ENCODE measurements around the gene PPP2R3C. TPM values are rescaled to one million over a fixed set of nuclear protein-coding genes. Genes with fewer than 3 reads are reported as not detected.
A peak's percentile ranks its signal among the peaks of the same experiment; 100 is the strongest.

PPP2R3C gene
- total and polyA plus RNA-seq, 2 of the 13 experiments (the other 11 are each of a cell fraction or from before 2014, with no cell fraction given), result 63.4 to 102 TPM

DNA sequence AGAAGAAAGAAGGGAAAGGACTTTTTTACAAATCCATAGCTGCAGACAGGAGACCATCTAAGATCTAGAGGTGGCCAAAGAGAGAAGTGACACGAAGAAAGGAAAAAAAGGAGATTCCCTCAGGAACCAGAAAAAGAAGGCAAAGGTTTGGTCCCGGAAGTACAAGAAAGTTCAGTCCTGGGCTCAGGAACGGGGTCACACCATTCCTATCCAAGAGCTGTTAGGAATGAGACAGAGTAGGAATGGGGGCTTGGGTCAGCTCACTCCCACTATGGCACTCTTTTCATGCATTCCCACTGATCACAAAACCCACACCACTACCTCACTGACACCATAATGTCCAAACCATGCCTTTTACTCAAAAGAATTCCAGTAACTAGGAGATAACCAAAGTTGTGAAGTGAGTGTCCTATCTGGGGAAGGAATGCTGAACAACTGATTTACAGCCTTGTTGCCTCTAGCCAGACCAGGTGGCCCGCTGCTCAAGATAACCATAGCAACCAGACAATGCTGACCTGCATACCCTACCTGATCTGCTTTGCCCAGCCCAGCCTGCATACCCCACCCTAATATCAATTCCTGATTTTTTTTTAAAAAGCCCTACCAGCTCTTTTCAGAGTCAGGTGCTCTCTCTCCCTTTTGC lies 8.4 kb downstream of the PPP2R3C start:
- Histone ChIP-seq H4K20me1 (ENCODE audit: insufficient read depth, low read length) (no peaks in the 10 kb centered on the region), H3K27ac (ENCODE audit: extremely low read length, insufficient read depth, low read length) (no peak overlapping the region), H3K9me3 (ENCODE audit: low read length) (no peaks in the 10 kb centered on the region), H3K4me2 (ENCODE audit: low read depth, low read length) (no peak overlapping the region), H2AFZ (ENCODE audit: low read length) (no peak overlapping the region), H3K79me2 (ENCODE audit: insufficient read depth, low read length) (peaks cover 13% of the 10 kb centered on the region), H3K27me3 (ENCODE audit: control insufficient read depth in 1 of 2, insufficient read depth in 2 of 2, low read length in 2 of 2) (no peaks in the 10 kb centered on the region), H3K4me3 (replicated peaks in 1 of 3; ENCODE audit: insufficient read depth in 1 of 3, low read depth in 2 of 3, low read length in 3 of 3) (no peak overlapping the region), H3K9ac (ENCODE audit: insufficient read depth, low read depth, low read length) (no peak overlapping the region), H3K36me3 (replicated peaks in 1 of 2; ENCODE audit: control insufficient read depth in 1 of 2, insufficient read depth in 2 of 2, low read length in 2 of 2) (peaks cover 44 to 65% of the 10 kb centered on the region in 2 experiments), H3K4me1 (ENCODE audit: insufficient read depth, low read length) (peaks cover 17% of the 10 kb centered on the region)
- CTCF ChIA-PET (ENCODE audit: low intra/inter-chr PET ratio, low total read pairs), result no interaction called here
- TF ChIP-seq, protein P1, sequence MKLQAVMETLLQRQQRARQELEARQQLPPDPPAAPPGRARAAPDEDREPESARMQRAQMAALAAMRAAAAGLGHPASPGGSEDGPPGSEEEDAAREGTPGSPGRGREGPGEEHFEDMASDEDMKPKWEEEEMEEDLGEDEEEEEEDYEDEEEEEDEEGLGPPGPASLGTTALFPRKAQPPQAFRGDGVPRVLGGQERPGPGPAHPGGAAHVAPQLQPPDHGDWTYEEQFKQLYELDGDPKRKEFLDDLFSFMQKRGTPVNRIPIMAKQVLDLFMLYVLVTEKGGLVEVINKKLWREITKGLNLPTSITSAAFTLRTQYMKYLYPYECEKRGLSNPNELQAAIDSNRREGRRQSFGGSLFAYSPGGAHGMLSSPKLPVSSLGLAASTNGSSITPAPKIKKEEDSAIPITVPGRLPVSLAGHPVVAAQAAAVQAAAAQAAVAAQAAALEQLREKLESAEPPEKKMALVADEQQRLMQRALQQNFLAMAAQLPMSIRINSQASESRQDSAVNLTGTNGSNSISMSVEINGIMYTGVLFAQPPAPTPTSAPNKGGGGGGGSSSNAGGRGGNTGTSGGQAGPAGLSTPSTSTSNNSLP (IDR thresholded peaks at IDR 0.05; ENCODE audit: low read depth, low read length), result no peak
- no peak for TF ChIP-seq ZNF878 (CRISPR knock-in tag; IDR thresholded peaks at IDR 0.05)
- TF ChIP-seq, protein P2, sequence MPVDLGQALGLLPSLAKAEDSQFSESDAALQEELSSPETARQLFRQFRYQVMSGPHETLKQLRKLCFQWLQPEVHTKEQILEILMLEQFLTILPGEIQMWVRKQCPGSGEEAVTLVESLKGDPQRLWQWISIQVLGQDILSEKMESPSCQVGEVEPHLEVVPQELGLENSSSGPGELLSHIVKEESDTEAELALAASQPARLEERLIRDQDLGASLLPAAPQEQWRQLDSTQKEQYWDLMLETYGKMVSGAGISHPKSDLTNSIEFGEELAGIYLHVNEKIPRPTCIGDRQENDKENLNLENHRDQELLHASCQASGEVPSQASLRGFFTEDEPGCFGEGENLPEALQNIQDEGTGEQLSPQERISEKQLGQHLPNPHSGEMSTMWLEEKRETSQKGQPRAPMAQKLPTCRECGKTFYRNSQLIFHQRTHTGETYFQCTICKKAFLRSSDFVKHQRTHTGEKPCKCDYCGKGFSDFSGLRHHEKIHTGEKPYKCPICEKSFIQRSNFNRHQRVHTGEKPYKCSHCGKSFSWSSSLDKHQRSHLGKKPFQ (CRISPR knock-in tag; IDR thresholded peaks at IDR 0.05; ENCODE audit: insufficient replicate concordance), result peak; percentile 28
- TF ChIP-seq TEAD2 (CRISPR knock-in tag; IDR thresholded peaks at IDR 0.05), result no peak
- TF ChIP-seq ZNF446 (CRISPR knock-in tag; IDR thresholded peaks at IDR 0.05), result 0 out of 2 replicates have a peak, but pooled peaks have one; percentile 59
- TF ChIP-seq ZNF24 (IDR thresholded peaks at IDR 0.05), result no peak
- TF ChIP-seq ZNF652 (CRISPR knock-in tag; IDR thresholded peaks at IDR 0.05; ENCODE audit: borderline replicate concordance, low read depth), result no peak
- peak; percentile 59 for TF ChIP-seq ZNF781 (CRISPR knock-in tag; IDR thresholded peaks at IDR 0.05; ENCODE audit: borderline replicate concordance, not compliant biosample characterization)
- 0 out of 2 replicates have a peak, but pooled peaks have one; percentile 31 for TF ChIP-seq RBFOX2 (IDR thresholded peaks at IDR 0.05; ENCODE audit: low read depth, low read length)
- TF ChIP-seq CHD2 (IDR thresholded peaks at IDR 0.05; ENCODE audit: low read depth, low read length), result no peak
- peak; percentile 57; the same call in 1 of the 2 replicates for TF ChIP-seq HES4 (CRISPR knock-in tag; IDR thresholded peaks at IDR 0.05; ENCODE audit: borderline replicate concordance)
- no peak for TF ChIP-seq ZNF460 (CRISPR knock-in tag; IDR thresholded peaks at IDR 0.05; ENCODE audit: borderline replicate concordance)
- TF ChIP-seq ZNF737 (CRISPR knock-in tag; IDR thresholded peaks at IDR 0.05; ENCODE audit: borderline replicate concordance), result no peak
- TF ChIP-seq YY1 (IDR thresholded peaks at IDR 0.05; ENCODE audit: insufficient read depth, insufficient replicate concordance, low read depth, low read length), result no peak
- no peak for TF ChIP-seq FOSL2 (CRISPR knock-in tag; IDR thresholded peaks at IDR 0.05)
- TF ChIP-seq DR1 (CRISPR knock-in tag; IDR thresholded peaks at IDR 0.05), result no peak
- in situ Hi-C loops (cut with HindIII; ENCODE audit: extremely low pct_ligation_motif_present, low pct_unique_long_range_greater_than_20kb) (no loop called here), intact Hi-C loops (cut with micrococcal nuclease; ENCODE audit: unreplicated experiment) (no loop called here)
- POLR2A ChIA-PET, result interaction anchor here (0.9 kb wide), 1 partner anchor 14 kb away, joined by 3 read pairs; no protein-coding TSS in a partner anchor
- 98% methylated on average over 4 of the region's 4 CpGs for WGBS (ENCODE audit: low lambda C conversion rate)
- no TSS peak for BruUV-seq (replicated peaks)
- FAIRE-seq, result no peak
- no peak for DNase-seq (ENCODE audit: low spot score)
- ATAC-seq, result no peak; the same call in 2 of the 3 replicates
